ENCODE results near the gene DUS1L.

Gene DUS1L

GRCh38 chr17:82063424-82064415 is 1.9 kb downstream of the DUS1L start:
- TF ChIP-seq GATA3 (IDR thresholded peaks at IDR 0.05; ENCODE audit: low read depth, low read length) (no peak), GATA2 (IDR thresholded peaks at IDR 0.05; ENCODE audit: low read depth, low read length) (no peak)

- no peak for TF ChIP-seq GATA2 (IDR thresholded peaks at IDR 0.05; ENCODE audit: low read depth, low read length)
These were observed 2.6 kb downstream of the DUS1L start for GRCh38 chr17:82062984-82063368.

DNA sequence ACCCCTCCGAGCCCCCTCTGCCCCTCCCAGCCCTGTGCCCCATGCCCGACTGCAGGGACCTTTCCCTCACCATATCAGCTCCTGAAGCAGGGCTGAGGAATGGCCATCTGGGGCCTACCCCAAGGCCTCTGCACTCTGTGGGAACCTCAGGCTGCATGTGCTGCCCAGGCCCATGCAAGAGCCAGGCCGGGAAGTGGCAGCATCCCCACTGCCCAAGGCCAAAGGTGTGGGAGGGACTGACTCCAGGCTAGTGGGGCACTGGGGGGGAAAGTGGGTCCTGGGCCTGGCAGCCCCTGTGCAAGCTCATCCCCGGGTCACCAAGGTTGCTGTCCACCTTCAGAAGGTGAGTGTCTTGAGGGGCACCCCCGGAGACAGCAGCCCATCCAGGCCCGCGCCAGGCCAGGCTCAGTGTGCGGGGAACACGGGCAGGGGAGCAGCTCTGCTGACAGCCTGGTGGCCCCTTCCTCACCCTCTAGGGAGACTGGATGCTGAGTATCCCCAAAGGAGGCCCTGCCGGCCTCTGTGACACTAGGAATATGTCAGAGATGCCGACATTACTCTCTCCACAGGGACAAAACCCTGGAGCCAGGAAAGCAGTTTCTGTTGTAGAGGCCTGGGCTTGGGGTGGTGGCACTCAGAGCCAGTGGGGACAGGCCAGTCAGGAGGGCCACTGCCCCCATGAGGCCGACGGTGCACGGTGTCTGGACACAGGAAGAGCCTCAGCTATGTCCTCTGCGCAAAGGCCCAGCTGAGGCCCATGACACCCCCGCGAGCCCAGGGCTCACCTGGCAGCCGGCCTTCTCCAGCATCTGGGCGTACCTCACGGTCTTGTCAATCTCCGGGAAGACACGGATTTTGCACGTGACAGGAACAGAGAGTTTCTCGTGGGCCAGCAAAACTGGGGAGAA is 3.3 kb downstream of the DUS1L start:
- no peak for TF ChIP-seq GATA2 (IDR thresholded peaks at IDR 0.05; ENCODE audit: low read depth, low read length)
- no peak for TF ChIP-seq GATA3 (IDR thresholded peaks at IDR 0.05; ENCODE audit: low read depth, low read length)

DNA sequence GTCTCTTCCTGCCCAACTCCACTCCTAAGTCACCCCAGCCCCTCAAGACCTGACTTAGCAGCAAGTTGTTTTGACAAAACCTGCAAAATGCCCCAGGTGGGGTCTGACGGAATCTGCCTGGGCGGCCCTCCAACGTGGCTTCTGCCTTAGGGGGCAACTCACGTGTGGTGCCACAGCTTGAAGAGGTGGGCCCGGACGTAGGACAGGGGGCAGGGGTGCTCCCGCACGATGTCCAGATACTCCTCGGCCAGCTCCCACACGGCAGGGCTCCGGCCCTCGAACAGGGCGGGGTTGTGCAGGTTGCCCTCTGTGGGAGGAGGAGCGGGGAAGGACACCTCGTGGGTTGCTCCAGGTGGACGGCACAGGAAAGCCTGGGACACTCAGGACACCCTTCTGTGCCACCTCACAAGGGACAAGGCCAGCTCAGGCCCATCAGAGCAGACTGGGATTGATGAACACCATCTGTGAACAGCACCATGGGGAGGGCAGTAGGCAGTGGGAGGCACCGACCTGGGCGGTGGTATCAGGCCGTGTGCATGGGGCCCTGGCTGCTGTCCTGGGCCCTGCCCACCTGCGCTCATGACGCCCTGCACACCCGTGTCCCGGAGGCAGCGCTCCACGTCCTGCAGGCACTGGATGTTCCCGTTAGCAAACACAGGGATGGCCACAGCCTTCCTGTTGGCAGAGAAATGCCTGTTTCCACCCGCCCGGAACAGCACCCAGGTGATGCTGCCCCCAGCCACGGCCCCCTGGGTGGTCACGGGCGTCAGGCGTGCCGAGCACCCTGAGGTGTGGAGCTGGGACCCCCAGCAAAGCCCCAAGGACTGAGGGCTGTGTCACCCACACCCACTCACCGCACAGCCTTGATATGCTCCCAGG is 4.3 kb downstream of the DUS1L start:
- TF ChIP-seq GATA3 (IDR thresholded peaks at IDR 0.05; ENCODE audit: low read depth, low read length) = no peak
- TF ChIP-seq GATA2 (IDR thresholded peaks at IDR 0.05; ENCODE audit: low read depth, low read length) = no peak

DNA sequence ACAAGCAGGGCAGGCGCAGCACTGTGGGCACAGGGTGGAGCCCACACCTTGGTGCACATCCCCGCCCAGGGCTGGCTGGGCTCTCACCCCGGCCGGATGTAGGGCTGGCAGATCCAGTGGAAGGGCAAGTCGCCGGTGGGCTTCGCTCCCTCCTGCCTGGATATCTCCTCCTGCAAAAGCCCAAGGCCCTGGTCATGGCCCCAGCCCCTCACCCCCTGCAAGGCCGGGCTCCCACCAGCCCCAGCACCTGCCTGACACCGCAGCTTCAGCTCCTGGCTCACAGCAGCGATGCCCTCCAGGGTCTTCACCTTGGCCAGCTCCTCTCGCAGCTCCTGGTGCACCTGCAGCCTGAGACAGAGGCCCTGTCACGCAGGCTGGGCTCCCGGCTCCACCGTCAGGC is 5.0 kb downstream of the DUS1L start:
- no peak for TF ChIP-seq GATA3 (IDR thresholded peaks at IDR 0.05; ENCODE audit: low read depth, low read length)
- TF ChIP-seq GATA2 (IDR thresholded peaks at IDR 0.05; ENCODE audit: low read depth, low read length) = no peak

- TF ChIP-seq GATA3 (IDR thresholded peaks at IDR 0.05; ENCODE audit: low read depth, low read length) (no peak), GATA2 (IDR thresholded peaks at IDR 0.05; ENCODE audit: low read depth, low read length) (no peak)
These were observed 5.6 kb downstream of the DUS1L start for GRCh38 chr17:82060001-82060380.

DNA sequence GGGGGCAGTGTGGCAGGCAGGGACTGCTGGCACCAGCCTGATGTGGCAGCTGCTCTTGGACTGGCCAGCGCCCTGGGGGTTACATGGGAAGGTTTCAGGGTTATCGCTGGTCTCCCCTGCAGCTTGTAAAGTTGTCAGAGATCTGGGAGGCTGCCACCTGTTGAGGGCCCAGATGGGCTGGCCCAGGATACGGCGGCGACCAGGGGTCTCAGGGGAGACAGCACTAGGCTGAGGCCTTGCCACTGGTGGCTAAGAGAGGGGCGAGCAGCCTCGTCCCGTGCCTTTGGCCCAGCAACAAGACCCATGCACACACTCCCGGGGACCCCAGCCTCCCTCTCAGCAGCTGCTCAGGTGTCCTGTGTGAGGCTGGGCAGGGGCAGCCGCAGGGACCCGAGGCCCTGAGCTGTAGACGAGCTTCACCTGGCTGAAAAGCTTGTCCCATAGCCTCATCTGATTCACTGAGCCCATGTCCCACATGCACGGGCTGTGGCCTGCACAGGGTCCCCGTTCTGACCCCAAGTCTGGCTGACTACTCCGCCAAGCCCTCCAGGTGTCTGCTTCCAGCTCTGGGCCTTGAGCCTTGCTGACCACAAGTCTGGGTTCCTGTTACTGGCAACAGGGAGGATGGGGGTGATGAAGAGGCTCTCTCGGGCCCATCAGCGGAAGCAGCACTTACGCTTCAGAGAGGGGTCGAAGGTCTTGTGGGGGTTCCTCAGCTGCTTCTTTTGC is 6.2 kb downstream of the DUS1L start:
- TF ChIP-seq GATA3 (IDR thresholded peaks at IDR 0.05; ENCODE audit: low read depth, low read length) = no peak
- no peak for TF ChIP-seq GATA2 (IDR thresholded peaks at IDR 0.05; ENCODE audit: low read depth, low read length)

- TF ChIP-seq GATA2 (IDR thresholded peaks at IDR 0.05; ENCODE audit: low read depth, low read length) (no peak), GATA3 (IDR thresholded peaks at IDR 0.05; ENCODE audit: low read depth, low read length) (no peak)
These were observed 6.8 kb downstream of the DUS1L start for GRCh38 chr17:82058855-82059249.

GRCh38 chr17:82058230-82058854 is 7.3 kb downstream of the DUS1L start:
- no peak for TF ChIP-seq GATA3 (IDR thresholded peaks at IDR 0.05; ENCODE audit: low read depth, low read length)
- no peak for TF ChIP-seq GATA2 (IDR thresholded peaks at IDR 0.05; ENCODE audit: low read depth, low read length)

- no peak for TF ChIP-seq GATA3 (IDR thresholded peaks at IDR 0.05; ENCODE audit: low read depth, low read length)
- no peak for TF ChIP-seq GATA2 (IDR thresholded peaks at IDR 0.05; ENCODE audit: low read depth, low read length)
These were observed 8.6 kb downstream of the DUS1L start for GRCh38 chr17:82056729-82057621.

GRCh38 chr17:82055965-82056728 is 9.5 kb downstream of the DUS1L start:
- TF ChIP-seq GATA2 (IDR thresholded peaks at IDR 0.05; ENCODE audit: low read depth, low read length) (no peak), GATA3 (IDR thresholded peaks at IDR 0.05; ENCODE audit: low read depth, low read length) (no peak)

Data from SH-SY5Y (cell line).